Measurements from ENCODE around the gene THSD1.

GRCh38 chr13:52411629-52412028, 5.7 kb upstream of the THSD1 start:
- no peak for TF ChIP-seq CTCF (IDR thresholded peaks at IDR 0.05; ENCODE audit: low read depth, low read length)
- TF ChIP-seq EZH2phosphoT487 (IDR thresholded peaks at IDR 0.05; ENCODE audit: low read depth), result no peak

Data from OCI-LY3 (cell line).